ENCODE measurements around the gene CD38. TPM values are rescaled to one million over a fixed set of nuclear protein-coding genes. Genes with fewer than 3 reads are reported as not detected.

Gene CD38
- total RNA-seq, 4 donors from 2014 or later, result 0.15 to 0.62 (median 0.39) TPM

GRCh38 chr4:15781427-15782095 lies 3.4 kb downstream of the CD38 start:
- WGBS, result 78% methylated on average over 6 of the region's 6 CpGs
- TF ChIP-seq POLR2A (IDR thresholded peaks at IDR 0.05) (no peak), POLR2AphosphoS5 (IDR thresholded peaks at IDR 0.05) (no peak), CTCF (IDR thresholded peaks at IDR 0.05) (no peak), EP300 (IDR thresholded peaks at IDR 0.05) (no peak)
- Histone ChIP-seq H3K4me1 (peaks cover 18% of the 10 kb centered on the region), H3K9me3 (no peaks in the 10 kb centered on the region), H3K27ac (no peak overlapping the region), H3K27me3 (peaks cover 11% of the 10 kb centered on the region), H3K4me3 (no peak overlapping the region), H3K36me3 (no peaks in the 10 kb centered on the region)
- DNase-seq (ENCODE audit: low spot score in 2 of 2), result no peak

GRCh38 chr4:15783676-15784075 lies 5.5 kb downstream of the CD38 start:
- H3K36me3 ChIP-seq, result no peaks in the 10 kb centered on the region
- H3K4me1 ChIP-seq, result peaks cover 12% of the 10 kb centered on the region
- H3K4me3 ChIP-seq, result no peak overlapping the region
- no peaks in the 10 kb centered on the region for H3K9me3 ChIP-seq
- peaks cover 10% of the 10 kb centered on the region for H3K27me3 ChIP-seq
- TF ChIP-seq POLR2AphosphoS5 (IDR thresholded peaks at IDR 0.05) (no peak), EP300 (IDR thresholded peaks at IDR 0.05) (no peak), POLR2A (IDR thresholded peaks at IDR 0.05) (no peak), CTCF (IDR thresholded peaks at IDR 0.05) (no peak)
- H3K27ac ChIP-seq, result no peak overlapping the region
- WGBS, result 86% methylated on average over 4 of the region's 4 CpGs
- DNase-seq (ENCODE audit: low spot score in 2 of 2), result no peak

- no peak for TF ChIP-seq POLR2AphosphoS5 (IDR thresholded peaks at IDR 0.05)
- TF ChIP-seq POLR2A (IDR thresholded peaks at IDR 0.05), result no peak
- no peak for TF ChIP-seq EP300 (IDR thresholded peaks at IDR 0.05)
- no peak for TF ChIP-seq CTCF (IDR thresholded peaks at IDR 0.05)
- H3K4me3 ChIP-seq, result no peak overlapping the region
- no peak overlapping the region for H3K27ac ChIP-seq
- 93% methylated on average over 5 of the region's 5 CpGs for WGBS
- H3K9me3 ChIP-seq, result no peaks in the 10 kb centered on the region
- no peaks in the 10 kb centered on the region for H3K36me3 ChIP-seq
- peaks cover 10% of the 10 kb centered on the region for H3K27me3 ChIP-seq
- H3K4me1 ChIP-seq, result no peaks in the 10 kb centered on the region
- no peak for DNase-seq (ENCODE audit: low spot score in 2 of 2)
Observed at GRCh38 chr4:15784959-15785634, 7.0 kb downstream of the CD38 start.

- Histone ChIP-seq H3K27me3 (peaks cover 10% of the 10 kb centered on the region), H3K4me1 (no peaks in the 10 kb centered on the region), H3K36me3 (no peaks in the 10 kb centered on the region), H3K4me3 (no peak overlapping the region), H3K27ac (no peak overlapping the region), H3K9me3 (no peaks in the 10 kb centered on the region)
- no peak for DNase-seq (ENCODE audit: low spot score in 2 of 2)
- 97% methylated on average over 11 of the region's 26 CpGs for WGBS
- TF ChIP-seq CTCF (IDR thresholded peaks at IDR 0.05) (no peak), POLR2A (IDR thresholded peaks at IDR 0.05) (no peak), EP300 (IDR thresholded peaks at IDR 0.05) (no peak), POLR2AphosphoS5 (IDR thresholded peaks at IDR 0.05) (no peak)
Observed at GRCh38 chr4:15786743-15787142, 8.6 kb downstream of the CD38 start.

GRCh38 chr4:15792974-15793373 lies 14.8 kb downstream of the CD38 start:
- Histone ChIP-seq H3K9me3 (no peaks in the 10 kb centered on the region), H3K4me3 (no peak overlapping the region), H3K36me3 (no peaks in the 10 kb centered on the region), H3K27me3 (peaks cover 9% of the 10 kb centered on the region), H3K4me1 (no peaks in the 10 kb centered on the region), H3K27ac (no peak overlapping the region)
- WGBS, result 26% methylated on average over 2 of the region's 2 CpGs
- DNase-seq (ENCODE audit: low spot score in 2 of 2), result no peak
- TF ChIP-seq POLR2A (IDR thresholded peaks at IDR 0.05) (no peak), CTCF (IDR thresholded peaks at IDR 0.05) (no peak), EP300 (IDR thresholded peaks at IDR 0.05) (no peak), POLR2AphosphoS5 (IDR thresholded peaks at IDR 0.05) (no peak)

Measured in suprapubic skin (tissue), 4 donors.